Mucosa of rectum (tissue), 2 donors: Measurements from ENCODE around the gene RBM26.

Experiments
- H3K27ac ChIP-seq, 2 donors: one replicate each; pipeline ENCODE4 v1.7.0; 2013; ENCODE audit warnings: inconsistent platforms in 2 of 2, low read depth in 2 of 2, low read length in 2 of 2
- H3K27me3 ChIP-seq, 2 donors: one replicate each; pipeline ENCODE4 v1.7.0; 2013; ENCODE audit warnings: low read length in 2 of 2; ENCODE audit not compliant: control insufficient read depth in 2 of 2, insufficient read depth in 2 of 2
- H3K36me3 ChIP-seq, 2 donors: one replicate each; pipeline ENCODE4 v1.7.0; 2013; ENCODE audit warnings: low read length in 2 of 2; ENCODE audit not compliant: control insufficient read depth in 2 of 2, insufficient read depth in 2 of 2
- H3K4me1 ChIP-seq, 2 donors: one replicate each; pipeline ENCODE4 v1.7.0; 2013; ENCODE audit warnings: low read length in 2 of 2, mild to moderate bottlenecking in 1 of 2; ENCODE audit not compliant: control insufficient read depth in 2 of 2, insufficient read depth in 2 of 2
- H3K4me3 ChIP-seq, 2 donors: one replicate each; pipeline ENCODE4 v1.7.0; 2013; ENCODE audit warnings: low read length in 2 of 2
- H3K9ac ChIP-seq, 2 donors: one replicate each; pipeline ENCODE4 v1.7.0; 2013; ENCODE audit warnings: low read length in 2 of 2, low read depth in 1 of 2, mild to moderate bottlenecking in 1 of 2
- H3K9me3 ChIP-seq, 2 donors: one replicate each; pipeline ENCODE4 v1.7.0; 2013; ENCODE audit warnings: low read length in 2 of 2; ENCODE audit not compliant: control insufficient read depth in 2 of 2
- donor health status: healthy.
- donor health status: Normal muscosa, but diverticular disease.

Gene RBM26

DNA sequence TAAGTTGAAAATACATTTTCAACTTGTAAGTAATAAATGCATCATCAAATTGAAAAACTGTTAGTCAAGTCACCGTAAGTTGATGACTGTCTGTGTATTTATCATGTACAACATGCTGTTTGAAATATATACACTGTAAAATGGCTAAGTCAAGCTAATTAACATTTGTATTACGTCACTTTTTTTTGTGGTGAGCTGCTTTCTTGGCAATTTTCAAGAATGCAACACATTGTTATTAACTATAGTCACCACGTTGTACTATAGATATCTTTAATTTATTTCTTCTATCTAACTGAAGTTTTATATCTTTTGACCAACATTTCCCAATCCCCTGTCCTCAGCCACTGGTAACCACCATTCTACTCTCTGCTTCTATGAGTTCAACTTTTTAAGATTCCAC, 57.0 kb downstream of the RBM26 start:
- H3K36me3 ChIP-seq: peaks cover 20 to 43% of the 10 kb centered on the region in 2 donors
- H3K9me3 ChIP-seq: no peaks in the 10 kb centered on the region
- H3K9ac ChIP-seq: no peak overlapping the region
- H3K27me3 ChIP-seq: no peaks in the 10 kb centered on the region
- H3K4me3 ChIP-seq: no peak overlapping the region
- H3K4me1 ChIP-seq: no peaks in the 10 kb centered on the region
- H3K27ac ChIP-seq: no peak overlapping the region

GRCh38 chr13:79346300-79346914, 59.6 kb downstream of the RBM26 start:
- H3K4me3 ChIP-seq: no peak overlapping the region
- no peaks in the 10 kb centered on the region for H3K4me1 ChIP-seq
- H3K27ac ChIP-seq: no peak overlapping the region
- H3K36me3 ChIP-seq: peaks cover 16 to 33% of the 10 kb centered on the region in 2 donors
- no peaks in the 10 kb centered on the region for H3K27me3 ChIP-seq
- H3K9ac ChIP-seq: no peak overlapping the region
- H3K9me3 ChIP-seq: no peaks in the 10 kb centered on the region

DNA sequence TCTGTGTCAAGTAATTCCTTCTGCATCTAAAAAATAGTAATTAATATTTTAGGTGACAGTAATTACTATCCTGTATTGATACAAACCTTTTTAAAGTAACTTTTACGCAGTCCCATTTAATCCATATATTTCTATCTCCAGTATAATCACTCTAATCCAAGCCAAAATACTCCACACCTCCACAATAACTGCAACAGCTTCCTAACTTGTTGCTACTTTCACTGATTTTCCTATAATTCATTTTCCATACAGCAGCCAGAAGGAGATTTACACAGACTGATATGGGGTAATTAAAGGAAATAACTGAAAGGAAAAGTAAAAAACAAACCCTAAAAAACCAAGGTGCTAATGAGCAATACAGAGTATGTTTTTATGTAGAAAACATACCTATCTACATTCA, 64.9 kb downstream of the RBM26 start:
- Histone ChIP-seq H3K27me3 (no peaks in the 10 kb centered on the region), H3K36me3 (peaks cover 39 to 62% of the 10 kb centered on the region in 2 donors), H3K27ac (no peak overlapping the region), H3K4me3 (no peak overlapping the region), H3K9me3 (no peaks in the 10 kb centered on the region), H3K9ac (no peak overlapping the region), H3K4me1 (no peaks in the 10 kb centered on the region)

DNA sequence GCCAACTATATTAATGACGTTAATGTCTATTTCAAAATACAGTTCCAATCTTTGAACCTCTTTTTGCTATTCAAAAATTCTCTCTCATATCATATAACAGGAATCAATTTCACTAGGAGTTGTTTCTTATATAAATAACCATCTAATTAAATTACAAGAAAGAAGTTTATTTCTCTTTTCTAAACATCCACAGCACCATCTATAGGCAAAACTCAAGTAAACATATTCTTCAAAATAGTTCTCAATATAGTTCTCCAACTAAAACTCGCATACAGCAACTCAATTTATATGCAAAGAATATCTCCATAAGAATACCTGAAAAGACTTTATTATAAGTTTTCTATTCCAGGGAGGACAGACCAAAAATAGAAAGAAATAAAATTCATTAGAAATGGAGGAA, 65.6 kb downstream of the RBM26 start:
- H3K36me3 ChIP-seq: peaks cover 46 to 67% of the 10 kb centered on the region in 2 donors
- no peak overlapping the region for H3K27ac ChIP-seq
- no peaks in the 10 kb centered on the region for H3K4me1 ChIP-seq
- H3K27me3 ChIP-seq: no peaks in the 10 kb centered on the region
- H3K4me3 ChIP-seq: no peak overlapping the region
- H3K9me3 ChIP-seq: no peaks in the 10 kb centered on the region
- H3K9ac ChIP-seq: no peak overlapping the region

GRCh38 chr13:79338343-79338742, 67.7 kb downstream of the RBM26 start:
- Histone ChIP-seq H3K4me3 (no peak overlapping the region), H3K9ac (no peak overlapping the region), H3K27me3 (no peaks in the 10 kb centered on the region), H3K9me3 (no peaks in the 10 kb centered on the region), H3K27ac (no peak overlapping the region), H3K4me1 (no peaks in the 10 kb centered on the region), H3K36me3 (peaks cover 58 to 61% of the 10 kb centered on the region in 2 donors)

GRCh38 chr13:79336966-79337365, 69.1 kb downstream of the RBM26 start:
- Histone ChIP-seq H3K27me3 (no peaks in the 10 kb centered on the region), H3K27ac (no peak overlapping the region), H3K9me3 (no peaks in the 10 kb centered on the region), H3K9ac (no peak overlapping the region), H3K4me3 (no peak overlapping the region), H3K4me1 (no peaks in the 10 kb centered on the region), H3K36me3 (peaks cover 54 to 56% of the 10 kb centered on the region in 2 donors)

GRCh38 chr13:79328510-79328909, 77.5 kb downstream of the RBM26 start:
- no peaks in the 10 kb centered on the region for H3K4me1 ChIP-seq
- no peaks in the 10 kb centered on the region for H3K27me3 ChIP-seq
- H3K27ac ChIP-seq: no peak overlapping the region
- peaks cover 6 to 11% of the 10 kb centered on the region in 2 donors for H3K36me3 ChIP-seq
- H3K4me3 ChIP-seq: no peak overlapping the region
- no peaks in the 10 kb centered on the region for H3K9me3 ChIP-seq
- H3K9ac ChIP-seq: no peak overlapping the region

GRCh38 chr13:79320433-79320832, 85.6 kb downstream of the RBM26 start:
- Histone ChIP-seq H3K9ac (no peak overlapping the region), H3K27me3 (no peaks in the 10 kb centered on the region), H3K4me3 (no peak overlapping the region), H3K27ac (no peak overlapping the region), H3K36me3 (peaks cover 11 to 21% of the 10 kb centered on the region in 2 donors), H3K4me1 (no peaks in the 10 kb centered on the region), H3K9me3 (no peaks in the 10 kb centered on the region)

DNA sequence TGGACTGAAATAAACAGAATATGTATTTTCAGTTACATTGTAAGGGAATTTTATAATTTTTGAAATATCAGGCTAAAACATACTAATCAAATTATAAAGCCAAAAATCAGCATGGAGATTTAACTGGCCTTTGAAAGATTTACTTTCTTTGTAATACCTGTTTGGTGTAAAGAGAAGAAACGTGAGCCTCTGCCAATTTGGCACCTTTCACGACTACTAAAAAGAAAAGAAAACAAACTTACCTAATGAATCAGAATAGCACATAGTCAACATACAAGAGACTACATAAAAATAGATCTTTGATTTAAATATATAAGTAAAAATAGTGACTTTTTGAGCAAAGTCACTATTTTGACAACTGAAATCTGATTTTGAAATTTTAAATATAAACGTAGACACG, 87.4 kb downstream of the RBM26 start:
- no peaks in the 10 kb centered on the region for H3K27me3 ChIP-seq
- H3K9ac ChIP-seq: no peak overlapping the region
- H3K9me3 ChIP-seq: no peaks in the 10 kb centered on the region
- peaks cover 11 to 21% of the 10 kb centered on the region in 2 donors for H3K36me3 ChIP-seq
- H3K4me1 ChIP-seq: no peaks in the 10 kb centered on the region
- H3K27ac ChIP-seq: no peak overlapping the region
- no peak overlapping the region for H3K4me3 ChIP-seq

DNA sequence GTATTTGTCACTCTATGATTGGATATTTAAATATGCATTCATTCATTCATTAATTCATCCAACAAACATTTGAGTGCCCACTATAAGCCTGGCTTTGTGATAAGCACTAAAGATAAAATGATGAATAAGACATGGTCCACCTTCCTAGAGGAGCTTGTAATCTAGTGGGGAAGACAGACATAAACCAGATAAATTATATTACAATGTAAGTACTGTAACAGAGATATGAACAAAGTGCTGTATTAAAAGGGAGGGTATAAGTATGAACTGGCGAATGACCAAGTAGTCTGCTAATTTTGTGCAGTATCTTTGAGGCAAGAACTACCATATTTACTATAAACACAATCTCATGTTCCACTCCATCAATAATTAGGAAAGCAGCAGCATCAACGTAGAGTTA, 88.2 kb downstream of the RBM26 start:
- Histone ChIP-seq H3K27ac (no peak overlapping the region), H3K36me3 (peaks cover 11 to 21% of the 10 kb centered on the region in 2 donors), H3K9ac (no peak overlapping the region), H3K4me1 (no peaks in the 10 kb centered on the region), H3K9me3 (no peaks in the 10 kb centered on the region), H3K4me3 (no peak overlapping the region), H3K27me3 (no peaks in the 10 kb centered on the region)

DNA sequence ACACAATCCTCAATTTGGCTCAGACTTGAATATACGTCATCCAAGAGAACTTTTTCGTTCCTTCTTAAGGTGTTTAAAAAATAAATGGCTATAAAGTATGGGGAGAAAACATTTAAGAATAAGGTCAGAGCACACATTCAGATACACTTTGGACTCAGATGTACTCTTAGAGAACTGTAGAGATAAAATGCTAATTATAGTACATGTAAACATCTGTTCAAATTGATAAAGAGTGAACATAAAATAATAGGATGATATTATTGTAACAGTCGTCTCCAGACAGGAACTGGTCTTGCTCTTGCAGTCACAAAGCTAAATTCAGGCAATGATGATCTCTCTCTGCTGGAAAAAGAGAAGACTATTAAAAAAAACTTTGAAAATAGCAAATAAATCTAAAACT, 91.4 kb downstream of the RBM26 start:
- Histone ChIP-seq H3K27me3 (no peaks in the 10 kb centered on the region), H3K9me3 (no peaks in the 10 kb centered on the region), H3K9ac (no peak overlapping the region), H3K36me3 (peaks cover 3 to 5% of the 10 kb centered on the region in 2 donors), H3K27ac (no peak overlapping the region), H3K4me1 (no peaks in the 10 kb centered on the region), H3K4me3 (no peak overlapping the region)
